ENCODE results near the gene PPP2R2D.

Gene PPP2R2D

DNA sequence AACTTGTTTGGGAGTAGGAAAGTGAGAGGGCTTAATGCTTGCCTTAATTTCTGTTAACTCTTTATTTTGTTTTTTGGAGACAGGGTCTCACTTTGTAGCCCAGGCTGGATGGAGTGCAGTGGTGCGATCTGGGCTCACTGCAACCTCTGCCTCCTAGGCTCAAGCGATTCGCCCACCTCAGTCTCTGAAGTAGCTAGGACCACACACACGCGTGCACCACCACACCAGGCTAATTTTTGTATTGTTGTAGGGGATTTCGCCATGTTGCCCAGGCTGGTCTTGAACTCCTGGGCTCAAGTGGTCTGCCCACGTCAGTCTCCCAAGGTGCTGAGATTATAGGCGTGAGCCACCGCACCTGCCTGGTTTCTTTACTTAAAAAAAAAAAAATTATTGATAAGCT is 1.9 kb downstream of the PPP2R2D start:
- no peak for DNase-seq (ENCODE audit: extremely low read depth, insufficient read length)
- Histone ChIP-seq H3K36me3 (ENCODE audit: control insufficient read depth, insufficient read depth, low read length) (no peaks in the 10 kb centered on the region; the same call in 1 of the 2 replicates), H3K27me3 (replicated peaks; ENCODE audit: control insufficient read depth, insufficient read depth, low read length) (no peaks in the 10 kb centered on the region; the same call in 1 of the 2 replicates), H3K4me3 (replicated peaks; ENCODE audit: low read depth, low read length) (no peak overlapping the region)
- TF ChIP-seq, protein P1, sequence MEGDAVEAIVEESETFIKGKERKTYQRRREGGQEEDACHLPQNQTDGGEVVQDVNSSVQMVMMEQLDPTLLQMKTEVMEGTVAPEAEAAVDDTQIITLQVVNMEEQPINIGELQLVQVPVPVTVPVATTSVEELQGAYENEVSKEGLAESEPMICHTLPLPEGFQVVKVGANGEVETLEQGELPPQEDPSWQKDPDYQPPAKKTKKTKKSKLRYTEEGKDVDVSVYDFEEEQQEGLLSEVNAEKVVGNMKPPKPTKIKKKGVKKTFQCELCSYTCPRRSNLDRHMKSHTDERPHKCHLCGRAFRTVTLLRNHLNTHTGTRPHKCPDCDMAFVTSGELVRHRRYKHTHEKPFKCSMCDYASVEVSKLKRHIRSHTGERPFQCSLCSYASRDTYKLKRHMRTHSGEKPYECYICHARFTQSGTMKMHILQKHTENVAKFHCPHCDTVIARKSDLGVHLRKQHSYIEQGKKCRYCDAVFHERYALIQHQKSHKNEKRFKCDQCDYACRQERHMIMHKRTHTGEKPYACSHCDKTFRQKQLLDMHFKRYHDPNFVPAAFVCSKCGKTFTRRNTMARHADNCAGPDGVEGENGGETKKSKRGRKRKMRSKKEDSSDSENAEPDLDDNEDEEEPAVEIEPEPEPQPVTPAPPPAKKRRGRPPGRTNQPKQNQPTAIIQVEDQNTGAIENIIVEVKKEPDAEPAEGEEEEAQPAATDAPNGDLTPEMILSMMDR (IDR thresholded peaks at IDR 0.05; ENCODE audit: insufficient read depth, low read length, poor library complexity, severe bottlenecking): no peak

DNA sequence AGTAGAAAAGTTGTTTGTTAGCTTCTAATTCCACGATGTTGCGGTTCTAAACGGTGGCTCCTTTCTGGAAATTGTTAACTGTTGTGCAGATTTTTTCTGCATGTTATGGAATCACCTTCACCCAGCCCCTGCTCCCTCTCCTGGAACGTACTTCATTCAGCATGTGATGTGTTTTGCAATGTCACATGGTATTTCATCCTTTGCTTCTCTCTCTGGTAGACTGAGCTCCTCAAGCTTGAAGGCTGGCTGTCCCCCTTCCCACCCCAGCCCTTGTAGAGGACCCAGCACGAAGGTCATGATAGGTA is 4.4 kb downstream of the PPP2R2D start:
- DNase-seq (ENCODE audit: extremely low read depth, insufficient read length): no peak
- Histone ChIP-seq H3K27me3 (replicated peaks; ENCODE audit: control insufficient read depth, insufficient read depth, low read length) (no peaks in the 10 kb centered on the region), H3K4me3 (replicated peaks; ENCODE audit: low read depth, low read length) (no peak overlapping the region), H3K36me3 (ENCODE audit: control insufficient read depth, insufficient read depth, low read length) (peaks cover 3% of the 10 kb centered on the region)
- TF ChIP-seq, protein P1 (IDR thresholded peaks at IDR 0.05; ENCODE audit: insufficient read depth, low read length, poor library complexity, severe bottlenecking): no peak

DNA sequence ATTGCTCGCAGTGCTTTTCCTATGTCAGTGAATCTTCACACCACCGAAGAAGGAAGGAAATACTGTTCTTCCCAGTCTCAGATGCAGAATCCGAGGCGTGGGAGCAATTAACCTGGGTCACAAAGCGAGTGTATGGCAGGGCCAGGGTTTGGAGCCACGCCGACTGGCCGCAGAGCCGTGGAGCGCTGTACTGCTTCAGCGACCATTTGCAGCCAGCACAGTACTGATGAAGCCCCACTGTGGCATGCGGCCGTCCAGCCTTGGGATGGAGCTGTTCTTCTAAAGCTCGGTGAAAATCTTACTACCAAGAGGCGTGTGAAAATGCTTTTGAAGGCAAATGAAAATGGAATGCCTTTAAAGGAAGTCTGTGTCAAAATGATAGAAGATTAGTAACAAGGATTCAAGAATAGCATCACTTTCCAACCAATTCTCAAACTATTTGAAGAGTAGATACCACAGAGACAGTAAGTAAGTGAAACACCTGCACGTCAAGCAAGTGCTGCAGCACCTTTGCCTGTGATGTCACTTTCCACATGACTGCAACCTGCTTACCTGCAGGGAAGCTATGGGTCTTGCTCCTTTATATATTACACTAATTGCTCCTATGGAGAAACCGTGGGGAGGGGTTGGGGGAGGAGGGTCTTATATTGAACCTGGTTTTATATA is 4.9 kb downstream of the PPP2R2D start:
- Histone ChIP-seq H3K27me3 (replicated peaks; ENCODE audit: control insufficient read depth, insufficient read depth, low read length) (no peaks in the 10 kb centered on the region), H3K4me3 (replicated peaks; ENCODE audit: low read depth, low read length) (no peak overlapping the region), H3K36me3 (ENCODE audit: control insufficient read depth, insufficient read depth, low read length) (peaks cover 3% of the 10 kb centered on the region)
- DNase-seq (ENCODE audit: extremely low read depth, insufficient read length): no peak
- TF ChIP-seq, protein P1 (IDR thresholded peaks at IDR 0.05; ENCODE audit: insufficient read depth, low read length, poor library complexity, severe bottlenecking): no peak

DNA sequence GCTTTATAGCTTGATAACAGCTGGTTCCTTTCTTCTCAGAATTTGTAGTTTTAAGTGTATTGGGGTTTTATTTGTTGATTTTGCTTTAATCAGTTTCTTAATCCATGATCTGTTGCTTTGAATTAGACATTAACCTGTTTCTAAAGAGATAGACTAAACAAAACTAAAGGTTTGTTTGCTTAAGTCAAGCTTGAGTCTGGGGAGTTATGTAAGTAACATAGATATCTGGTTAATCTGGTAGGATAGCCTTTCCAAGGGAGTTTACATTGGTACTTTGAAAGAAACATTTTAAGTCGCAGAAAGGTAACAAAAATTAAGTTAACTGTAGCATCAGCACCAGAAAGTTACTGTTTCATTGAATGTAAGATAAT is 5.4 kb downstream of the PPP2R2D start:
- no peak for DNase-seq (ENCODE audit: extremely low read depth, insufficient read length)
- Histone ChIP-seq H3K4me3 (replicated peaks; ENCODE audit: low read depth, low read length) (no peak overlapping the region), H3K27me3 (replicated peaks; ENCODE audit: control insufficient read depth, insufficient read depth, low read length) (no peaks in the 10 kb centered on the region), H3K36me3 (ENCODE audit: control insufficient read depth, insufficient read depth, low read length) (peaks cover 3% of the 10 kb centered on the region)
- TF ChIP-seq, protein P1 (IDR thresholded peaks at IDR 0.05; ENCODE audit: insufficient read depth, low read length, poor library complexity, severe bottlenecking): no peak

DNA sequence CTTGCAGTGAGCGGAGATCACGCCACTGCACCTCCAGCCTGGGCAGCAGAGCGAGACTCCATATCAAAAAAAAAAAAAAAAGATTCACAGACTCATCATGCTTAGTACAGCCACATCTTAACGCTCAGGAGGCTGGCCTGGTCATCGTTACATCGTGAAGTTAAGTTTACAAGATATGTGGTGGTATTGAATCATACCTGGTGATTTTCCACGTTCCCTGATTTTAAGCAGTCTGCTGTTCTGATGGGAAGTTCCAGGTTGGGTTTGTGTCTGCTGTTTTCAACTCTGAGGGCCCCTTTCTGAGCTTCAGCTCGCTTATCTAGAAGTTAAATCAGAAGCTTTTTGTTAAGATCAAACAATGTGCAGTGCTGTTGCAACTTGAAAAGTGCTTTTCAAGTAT is 6.9 kb downstream of the PPP2R2D start:
- Histone ChIP-seq H3K27me3 (replicated peaks; ENCODE audit: control insufficient read depth, insufficient read depth, low read length) (no peaks in the 10 kb centered on the region), H3K36me3 (ENCODE audit: control insufficient read depth, insufficient read depth, low read length) (peaks cover 3% of the 10 kb centered on the region), H3K4me3 (replicated peaks; ENCODE audit: low read depth, low read length) (no peak overlapping the region)
- TF ChIP-seq, protein P1 (IDR thresholded peaks at IDR 0.05; ENCODE audit: insufficient read depth, low read length, poor library complexity, severe bottlenecking): no peak
- DNase-seq (ENCODE audit: extremely low read depth, insufficient read length): no peak

DNA sequence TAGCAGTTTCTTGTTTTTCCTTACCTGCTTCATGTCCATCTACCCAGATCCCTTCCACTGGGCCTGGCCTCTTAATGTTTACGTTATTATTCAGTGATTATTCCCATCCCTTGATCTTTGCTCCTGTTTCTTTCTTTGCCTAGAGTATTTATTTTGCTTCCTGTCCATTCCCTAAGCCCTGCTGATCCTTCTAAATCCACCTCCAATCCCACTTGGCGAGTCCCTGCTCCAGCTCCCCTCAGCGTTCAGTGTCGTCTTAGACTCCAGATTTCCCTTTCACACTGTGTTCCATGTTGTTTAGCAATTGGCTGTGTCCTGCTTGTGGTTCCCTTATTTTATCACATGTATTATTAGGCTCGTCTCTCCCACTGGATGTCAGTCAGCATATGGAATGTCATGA is 7.3 kb downstream of the PPP2R2D start:
- H3K4me3 ChIP-seq (replicated peaks; ENCODE audit: low read depth, low read length): no peak overlapping the region
- H3K27me3 ChIP-seq (replicated peaks; ENCODE audit: control insufficient read depth, insufficient read depth, low read length): no peaks in the 10 kb centered on the region
- peaks cover 3% of the 10 kb centered on the region for H3K36me3 ChIP-seq (ENCODE audit: control insufficient read depth, insufficient read depth, low read length)
- TF ChIP-seq, protein P1 (IDR thresholded peaks at IDR 0.05; ENCODE audit: insufficient read depth, low read length, poor library complexity, severe bottlenecking): no peak
- no peak for DNase-seq (ENCODE audit: extremely low read depth, insufficient read length)

Data from GM06990 (cell line).